Neural cell (in vitro differentiated cells): ENCODE measurements around the gene PDGFB. TPM values are rescaled to one million over a fixed set of nuclear protein-coding genes. Genes with fewer than 3 reads are reported as not detected.

Source experiments
- H2AFZ ChIP-seq: fragments of 200-600, 300-800 bp; sonication (generic), shearing (Covaris generic); 2 replicates; pipeline ENCODE4 v1.6.0; 2014; ENCODE audit warnings: low read depth, mild to moderate bottlenecking, antibody characterized with exemption, low read length, moderate library complexity
- H3F3A ChIP-seq: fragments of 200-600 bp; shearing (Covaris generic); 2 replicates; pipeline ENCODE4 v1.6.1; 2016; ENCODE audit warnings: mild to moderate bottlenecking, moderate library complexity, mixed read lengths, antibody characterized with exemption, low read length; ENCODE audit not compliant: insufficient read depth, poor library complexity, severe bottlenecking
- H3K27ac ChIP-seq: fragments of 200-600, 300-800 bp; sonication (generic), shearing (Covaris generic); 2 replicates; pipeline ENCODE4 v1.5.1; 2014; ENCODE audit warnings: mild to moderate bottlenecking, low read length, moderate library complexity
- H3K27me3 ChIP-seq: fragments of 300-800, 200-600 bp; sonication (generic), shearing (Covaris generic); 2 replicates; pipeline ENCODE4 v1.6.0; 2014; ENCODE audit warnings: mild to moderate bottlenecking, low read depth, low read length, moderate library complexity; ENCODE audit not compliant: insufficient read depth
- H3K36me3 ChIP-seq: fragments of 300-800, 200-600 bp; sonication (generic), shearing (Covaris generic); 2 replicates; pipeline ENCODE4 v1.5.1; 2014; ENCODE audit warnings: mild to moderate bottlenecking, antibody characterized with exemption, low read length, moderate library complexity; ENCODE audit not compliant: insufficient read depth
- H3K4me2 ChIP-seq: fragments of 300-800, 200-600 bp; sonication (generic), shearing (Covaris generic); 2 replicates; pipeline ENCODE4 v1.6.0; 2014; ENCODE audit warnings: mild to moderate bottlenecking, low read length
- H3K4me3 ChIP-seq: fragments of 300-800, 200-600 bp; sonication (generic), shearing (Covaris generic); 2 replicates; pipeline ENCODE4 v1.5.1; 2014; ENCODE audit warnings: mild to moderate bottlenecking, low read length, moderate library complexity
- H3K79me2 ChIP-seq: fragments of 200-600 bp; shearing (Covaris generic); replicated peaks from 2 replicates; pipeline ENCODE4 v1.6.0; 2014; ENCODE audit warnings: mild to moderate bottlenecking, low read length, moderate library complexity; ENCODE audit not compliant: insufficient read depth
- H3K9ac ChIP-seq: fragments of 300-800, 200-600 bp; sonication (generic), shearing (Covaris generic); 2 replicates; pipeline ENCODE4 v1.6.1; 2016; ENCODE audit warnings: mild to moderate bottlenecking, low read length, mixed read lengths
- H3K9me2 ChIP-seq: fragments of 200-600 bp; shearing (Covaris generic); 2 replicates; pipeline ENCODE4 v1.6.1; 2016; ENCODE audit warnings: mild to moderate bottlenecking, low read length, mixed read lengths; ENCODE audit not compliant: insufficient read depth
- H3K9me3 ChIP-seq: fragments of 200-600, 300-800 bp; sonication (generic), shearing (Covaris generic); 2 replicates; pipeline ENCODE4 v1.6.1; 2016; ENCODE audit warnings: mild to moderate bottlenecking, mixed run types, low read length, moderate library complexity, mixed read lengths
- H4K20me1 ChIP-seq: fragments of 200-600 bp; shearing (Covaris generic); 2 replicates; pipeline ENCODE4 v1.6.1; 2016; ENCODE audit warnings: mild to moderate bottlenecking, mixed run types; ENCODE audit not compliant: insufficient read depth
- CTCF ChIP-seq: fragments of 450-650 bp; IDR thresholded peaks from 2 replicates; pipeline ENCODE4 v1.5.1; 2014; ENCODE audit warnings: antibody characterized with exemption, mild to moderate bottlenecking, moderate library complexity; ENCODE audit not compliant: poor library complexity, severe bottlenecking
- EP300 ChIP-seq: fragments of 450-650 bp; conservative IDR thresholded peaks from 2 replicates; pipeline ENCODE4 v1.6.1; 2014; ENCODE audit warnings: antibody characterized with exemption, mild to moderate bottlenecking, moderate library complexity; ENCODE audit not compliant: poor library complexity, severe bottlenecking
- EZH2 ChIP-seq: fragments of 200-600, 300-800 bp; shearing (Covaris generic), sonication (generic); IDR thresholded peaks from 2 replicates; pipeline ENCODE4 v1.6.1; 2014; ENCODE audit warnings: antibody characterized with exemption, low read length, borderline replicate concordance, mild to moderate bottlenecking; ENCODE audit not compliant: insufficient read depth, poor library complexity, severe bottlenecking
- MXI1 ChIP-seq: fragments of 450-650 bp; conservative IDR thresholded peaks from 2 replicates; pipeline ENCODE4 v1.6.1; 2014; ENCODE audit warnings: antibody characterized with exemption, mild to moderate bottlenecking; ENCODE audit not compliant: poor library complexity, severe bottlenecking
- POLR2AphosphoS5 ChIP-seq: IDR thresholded peaks from 2 replicates; pipeline ENCODE4 v1.6.1; 2012
- RAD21 ChIP-seq: fragments of 450-650 bp; conservative IDR thresholded peaks from 2 replicates; pipeline ENCODE4 v1.6.1; 2014; ENCODE audit warnings: antibody characterized with exemption, mild to moderate bottlenecking, moderate library complexity
- REST ChIP-seq: IDR thresholded peaks from 2 replicates; pipeline ENCODE4 v1.6.1; 2012; ENCODE audit warnings: borderline replicate concordance
- SMC3 ChIP-seq: fragments of 450-650 bp; conservative IDR thresholded peaks from 2 replicates; pipeline ENCODE4 v1.6.1; 2014; ENCODE audit warnings: antibody characterized with exemption, mild to moderate bottlenecking, moderate library complexity; ENCODE audit not compliant: poor library complexity
- TAF1 ChIP-seq: IDR thresholded peaks from 2 replicates; pipeline ENCODE4 v1.6.1; 2012; ENCODE audit warnings: low read depth
- polyA plus RNA-seq: library from polyadenylated mRNA; depleted of rRNA; stranded (reverse); fragments of >200 nt; gene quantifications from 2 replicates; pipeline ENCODE4 v1.2.3, GENCODE V29; 2014

The PDGFB gene
- polyA plus RNA-seq, 1 donor from 2014 or later = 0.61 TPM

- H4K20me1 ChIP-seq = no peaks in the 10 kb centered on the region
- TF ChIP-seq RAD21 = no peak
- no peak for TF ChIP-seq SMC3
- no peak for TF ChIP-seq POLR2AphosphoS5
- no peak for TF ChIP-seq MXI1
- TF ChIP-seq CTCF = no peak
These were observed 20.5 kb upstream of the PDGFB start for GRCh38 chr22:39265143-39265886.

GRCh38 chr22:39264349-39265038, 19.7 kb upstream of the PDGFB start:
- TF ChIP-seq RAD21 (no peak), POLR2AphosphoS5 (no peak), REST (no peak), SMC3 (no peak), TAF1 (no peak), EZH2 (no peak), MXI1 (no peak), EP300 (no peak), CTCF (no peak)
- Histone ChIP-seq H3K36me3 (no peaks in the 10 kb centered on the region), H3K9me2 (no peaks in the 10 kb centered on the region), H4K20me1 (no peaks in the 10 kb centered on the region), H2AFZ (no peak overlapping the region), H3K4me3 (no peak overlapping the region), H3K9ac (no peak overlapping the region), H3K27ac (no peak overlapping the region), H3K27me3 (no peaks in the 10 kb centered on the region), H3K4me2 (no peak overlapping the region), H3K9me3 (no peaks in the 10 kb centered on the region), H3F3A (no peaks in the 10 kb centered on the region), H3K79me2 (no peaks in the 10 kb centered on the region)

More at GRCh38 chr22:39265143-39265886, 20.5 kb upstream of the PDGFB start:
- no peak overlapping the region for H3K4me3 ChIP-seq
- no peaks in the 10 kb centered on the region for H3K36me3 ChIP-seq
- H3K27me3 ChIP-seq = no peaks in the 10 kb centered on the region
- H3K9ac ChIP-seq = no peak overlapping the region
- no peaks in the 10 kb centered on the region for H3K9me3 ChIP-seq
- no peak overlapping the region for H3K4me2 ChIP-seq
- H2AFZ ChIP-seq = no peak overlapping the region
- H3K79me2 ChIP-seq = no peaks in the 10 kb centered on the region
- H3F3A ChIP-seq = no peaks in the 10 kb centered on the region
- H3K27ac ChIP-seq = no peak overlapping the region
- no peaks in the 10 kb centered on the region for H3K9me2 ChIP-seq
